Erythroblast (primary cell): Measurements from ENCODE around the gene DCAF16.

Source experiments
- GATA1 ChIP-seq: IDR thresholded peaks from 2 replicates; pipeline ENCODE4 v1.6.1; 2011; ENCODE audit warnings: low read depth, mild to moderate bottlenecking, control low read depth, low read length, moderate library complexity
- POLR2A ChIP-seq: IDR thresholded peaks from 2 replicates; pipeline ENCODE4 v1.6.1; 2011; ENCODE audit warnings: mild to moderate bottlenecking, low read length

GRCh38 chr4:17758485-17758884 is 52.1 kb downstream of the DCAF16 start:
- no peak for TF ChIP-seq POLR2A
- TF ChIP-seq GATA1, result no peak
